ENCODE data around the gene PSMD12. TPM values are rescaled to one million over a fixed set of nuclear protein-coding genes. Genes with fewer than 3 reads are reported as not detected.

Gene PSMD12
- total RNA-seq, 4 donors from 2014 or later = 17.0 to 18.3 (median 18.1) TPM

GRCh38 chr17:67360880-67361279 is 5.5 kb downstream of the PSMD12 start:
- 65% methylated on average over 1 of the region's 1 CpG for WGBS, 2 donors
- H3K4me3 ChIP-seq (ENCODE audit: low read depth, poor library complexity, severe bottlenecking) = no peak overlapping the region
- TF ChIP-seq POLR2A (IDR thresholded peaks at IDR 0.05) (no peak), CTCF (IDR thresholded peaks at IDR 0.05) (no peak)
- no peak for DNase-seq (ENCODE audit: low spot score in 2 of 2)
- intact Hi-C loops (cut with DNase I; ENCODE audit: low total_unique reads) = no loop called here

- WGBS, 2 donors = 58 to 63% methylated on average over 8 of the region's 8 CpGs
- no peak for DNase-seq (ENCODE audit: low spot score in 2 of 2)
- TF ChIP-seq POLR2A (IDR thresholded peaks at IDR 0.05) (no peak), CTCF (IDR thresholded peaks at IDR 0.05) (no peak)
- no peak overlapping the region for H3K4me3 ChIP-seq (ENCODE audit: low read depth, poor library complexity, severe bottlenecking)
- intact Hi-C loops (cut with DNase I; ENCODE audit: low total_unique reads) = no loop called here
Observed at GRCh38 chr17:67359960-67360791, 6.2 kb downstream of the PSMD12 start.

- no peak for DNase-seq (ENCODE audit: low spot score in 2 of 2)
- intact Hi-C loops (cut with DNase I; ENCODE audit: low total_unique reads) = no loop called here
- no peak for TF ChIP-seq POLR2A (IDR thresholded peaks at IDR 0.05)
- TF ChIP-seq CTCF (IDR thresholded peaks at IDR 0.05) = no peak
- H3K4me3 ChIP-seq (ENCODE audit: low read depth, poor library complexity, severe bottlenecking) = no peak overlapping the region
- 49 to 73% methylated on average over 2 of the region's 2 CpGs for WGBS, 2 donors
Observed at GRCh38 chr17:67358612-67359011, 7.8 kb downstream of the PSMD12 start.

- TF ChIP-seq POLR2A (IDR thresholded peaks at IDR 0.05) = no peak
- TF ChIP-seq CTCF (IDR thresholded peaks at IDR 0.05) = no peak
- H3K4me3 ChIP-seq (ENCODE audit: low read depth, poor library complexity, severe bottlenecking) = no peak overlapping the region
- DNase-seq (ENCODE audit: low spot score in 2 of 2) = no peak
- WGBS, 2 donors = 84 to 87% methylated on average over 8 of the region's 8 CpGs
- intact Hi-C loops (cut with DNase I; ENCODE audit: low total_unique reads) = no loop called here
Observed at GRCh38 chr17:67353929-67354574, 12.3 kb downstream of the PSMD12 start.

GRCh38 chr17:67353161-67353560 is 13.2 kb downstream of the PSMD12 start:
- WGBS, 2 donors = 89 to 92% methylated on average over 9 to 10 of the region's 10 CpGs
- TF ChIP-seq POLR2A (IDR thresholded peaks at IDR 0.05) = no peak
- intact Hi-C loops (cut with DNase I; ENCODE audit: low total_unique reads) = no loop called here
- no peak overlapping the region for H3K4me3 ChIP-seq (ENCODE audit: low read depth, poor library complexity, severe bottlenecking)
- DNase-seq (ENCODE audit: low spot score in 2 of 2) = no peak

- intact Hi-C loops (cut with DNase I; ENCODE audit: low total_unique reads) = no loop called here
- no peak for DNase-seq (ENCODE audit: low spot score in 2 of 2)
- no peak overlapping the region for H3K4me3 ChIP-seq (ENCODE audit: low read depth, poor library complexity, severe bottlenecking)
- 92 to 94% methylated on average over 1 of the region's 1 CpG for WGBS, 2 donors
- TF ChIP-seq POLR2A (IDR thresholded peaks at IDR 0.05) = no peak
- TF ChIP-seq CTCF (IDR thresholded peaks at IDR 0.05) = no peak
Observed at GRCh38 chr17:67349420-67349819, 17.0 kb downstream of the PSMD12 start.

All from lower leg skin (tissue), 4 donors.